IMR-90 (cell line): ENCODE results near the gene PPP2R5A.

Experiments used
- BHLHE40 ChIP-seq: fragments of 150-350 bp; IDR thresholded peaks from 2 replicates; pipeline ENCODE4 v1.6.1; 2016; ENCODE audit warnings: mild to moderate bottlenecking, low read depth, low read length
- CEBPB ChIP-seq: IDR thresholded peaks from 2 replicates; pipeline ENCODE4 v1.6.1; 2012; ENCODE audit warnings: low read depth, low read length, improper control_type of control experiment
- CTCF ChIP-seq: conservative IDR thresholded peaks from 2 replicates; pipeline ENCODE4 v1.5.1; 2012; ENCODE audit warnings: mild to moderate bottlenecking, low read depth, low read length, improper control_type of control experiment
- POLR2A ChIP-seq: IDR thresholded peaks from 2 replicates; pipeline ENCODE4 v1.6.1; 2012; ENCODE audit warnings: mild to moderate bottlenecking, low read depth, low read length
- RAD21 ChIP-seq: IDR thresholded peaks from 2 replicates; pipeline ENCODE4 v1.6.1; 2012; ENCODE audit warnings: low read length, improper control_type of control experiment
- RCOR1 ChIP-seq: IDR thresholded peaks from 2 replicates; pipeline ENCODE4 v1.6.1; 2012; ENCODE audit warnings: mild to moderate bottlenecking, low read length, improper control_type of control experiment; ENCODE audit not compliant: insufficient replicate concordance
- RFX5 ChIP-seq: IDR thresholded peaks from 2 replicates; pipeline ENCODE4 v1.8.0; 2012; ENCODE audit warnings: low read depth, mild to moderate bottlenecking, low read length, moderate library complexity
- SMC3 ChIP-seq: fragments of 150-350 bp; IDR thresholded peaks from 2 replicates; pipeline ENCODE4 v1.6.1; 2016; ENCODE audit warnings: low read depth, mild to moderate bottlenecking, antibody characterized with exemption, low read length, moderate library complexity
- USF2 ChIP-seq: fragments of 150-350 bp; IDR thresholded peaks from 2 replicates; pipeline ENCODE4 v1.6.1; 2017; ENCODE audit warnings: mild to moderate bottlenecking, antibody characterized with exemption, low read length, low read depth
- TF ChIP-seq, protein P1 (sequence below): fragments of 150-350 bp; IDR thresholded peaks from 2 replicates; pipeline ENCODE4 v1.6.1; 2016; ENCODE audit warnings: low read depth, mild to moderate bottlenecking, low read length, moderate library complexity, borderline replicate concordance

DNA sequence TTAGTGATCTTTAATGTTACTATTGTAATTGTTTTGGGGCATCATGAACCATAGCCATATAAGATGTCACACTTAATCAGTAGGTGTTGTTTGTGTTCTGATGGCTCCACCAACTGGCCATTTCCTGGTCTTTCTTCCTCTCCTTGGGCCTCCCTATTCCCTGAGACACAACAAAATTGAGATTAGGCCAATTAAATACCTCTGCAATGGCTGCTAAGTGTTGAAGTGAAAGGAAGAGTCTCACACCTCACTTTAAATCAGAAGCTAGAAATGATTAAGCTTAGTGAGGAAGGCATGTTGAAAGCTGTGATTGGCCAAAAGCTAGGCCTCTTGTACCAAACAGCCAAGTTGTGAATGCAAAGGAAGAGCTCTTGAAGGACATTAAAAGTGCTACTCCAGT lies 30.7 kb downstream of the PPP2R5A start:
- TF ChIP-seq CTCF (peak; percentile 27; the same call in 1 of the 2 replicates), CEBPB (no peak), RCOR1 (no peak), POLR2A (no peak), RAD21 (peak; percentile 28; the same call in 1 of the 2 replicates), USF2 (no peak), BHLHE40 (no peak), RFX5 (no peak), SMC3 (no peak)
- TF ChIP-seq, protein P1, sequence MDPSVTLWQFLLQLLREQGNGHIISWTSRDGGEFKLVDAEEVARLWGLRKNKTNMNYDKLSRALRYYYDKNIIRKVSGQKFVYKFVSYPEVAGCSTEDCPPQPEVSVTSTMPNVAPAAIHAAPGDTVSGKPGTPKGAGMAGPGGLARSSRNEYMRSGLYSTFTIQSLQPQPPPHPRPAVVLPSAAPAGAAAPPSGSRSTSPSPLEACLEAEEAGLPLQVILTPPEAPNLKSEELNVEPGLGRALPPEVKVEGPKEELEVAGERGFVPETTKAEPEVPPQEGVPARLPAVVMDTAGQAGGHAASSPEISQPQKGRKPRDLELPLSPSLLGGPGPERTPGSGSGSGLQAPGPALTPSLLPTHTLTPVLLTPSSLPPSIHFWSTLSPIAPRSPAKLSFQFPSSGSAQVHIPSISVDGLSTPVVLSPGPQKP: no peak
